Left lung (tissue), 10 donors: ENCODE data around the gene PPFIA2. TPM values are rescaled to one million over a fixed set of nuclear protein-coding genes. Genes with fewer than 3 reads are reported as not detected.

Experiments
- ATAC-seq: fragments of 200-7000 bp; cut with Tn5 transposase; one replicate; pipeline ENCODE4 v1.9.1; 2020; ENCODE audit warnings: moderate library complexity
- DNase-seq, 4 donors: peaks; one replicate each; pipeline ENCODE4 v3.0.0-alpha.2; 2013 to 2020
- H3K27ac ChIP-seq, 2 donors: fragments of 200-600 bp; sonication (generic) in 1 of 2; one replicate each; pipeline versions ENCODE4 v1.5.0 to v1.8.0; 2020 to 2021
- H3K27me3 ChIP-seq, 2 donors: fragments of 200-600 bp; sonication (generic) in 1 of 2; one replicate each; pipeline versions ENCODE4 v1.5.0 to v1.8.0; 2020 to 2021
- H3K36me3 ChIP-seq, 2 donors: fragments of 200-600 bp; sonication (generic) in 1 of 2; one replicate each; pipeline versions ENCODE4 v1.5.0 to v1.8.0; 2020 to 2021
- H3K4me1 ChIP-seq, 2 donors: fragments of 200-600 bp; one replicate each; pipeline ENCODE4 v1.8.0; 2021
- H3K4me3 ChIP-seq, 2 donors: fragments of 200-600 bp; sonication (generic) in 1 of 2; one replicate each; pipeline versions ENCODE4 v1.5.0 to v1.8.0; 2020 to 2021; ENCODE audit warnings: mild to moderate bottlenecking in 1 of 2
- H3K9me3 ChIP-seq, 2 donors: fragments of 200-600 bp; sonication (generic) in 1 of 2; one replicate each; pipeline versions ENCODE4 v1.5.0 to v1.8.0; 2020 to 2021
- CTCF ChIP-seq, 2 donors: fragments of 200-600 bp; sonication (generic) in 1 of 2; IDR thresholded peaks; one replicate each; pipeline versions ENCODE4 v1.5.0 to v1.8.0; 2021; ENCODE audit warnings: antibody characterized with exemption in 2 of 2
- intact Hi-C, 2 donors: fragments of 100-400 bp; cut with DNase I; formaldehyde crosslinking; loops; one replicate each; pipeline versions ENCODE4 v1.11.2 to v1.14.2; 2022
- polyA plus RNA-seq, 6 donors: library from polyadenylated mRNA; unstranded; fragments of 120-200 nt; gene quantifications; one replicate each; pipeline ENCODE4 v1.2.1, GENCODE V29; 2013; ENCODE audit not compliant: insufficient read length in 6 of 6
- total RNA-seq, 2 donors: library from RNA; stranded (reverse); fragmentation: NEBNext Ultra II Directional; extraction: Animal tissue kit (Norgen Biotek cat#: 25700); gene quantifications; one replicate each; pipeline ENCODE4 v1.2.1, GENCODE V29; 2021
- donor health status: DM: no; HTN: yes; CAD: no.
- donor health status: DM: no; HTN: no; CAD: no.

The PPFIA2 gene
- total and polyA plus RNA-seq, 8 donors: 1.1 to 3.5 (median 1.9) TPM

- ATAC-seq (no peak), DNase-seq (no peak)
- H3K27ac ChIP-seq: no peak overlapping the region
- H3K9me3 ChIP-seq: no peaks in the 10 kb centered on the region
- intact Hi-C loops: no loop called here
- no peak for TF ChIP-seq CTCF (IDR thresholded peaks at IDR 0.05)
- H3K4me1 ChIP-seq: no peaks in the 10 kb centered on the region
- no peaks in the 10 kb centered on the region for H3K36me3 ChIP-seq
- no peak overlapping the region for H3K4me3 ChIP-seq
- no peaks in the 10 kb centered on the region for H3K27me3 ChIP-seq
These were observed 319.8 kb downstream of the PPFIA2 start for GRCh38 chr12:81439344-81439743.

- no peak for DNase-seq
- Histone ChIP-seq H3K36me3 (no peaks in the 10 kb centered on the region), H3K27me3 (no peaks in the 10 kb centered on the region), H3K4me1 (no peaks in the 10 kb centered on the region), H3K9me3 (peaks cover 0 to 21% of the 10 kb centered on the region in 2 donors), H3K27ac (no peak overlapping the region), H3K4me3 (no peak overlapping the region)
- no peak for ATAC-seq
- no peak for TF ChIP-seq CTCF (IDR thresholded peaks at IDR 0.05)
- intact Hi-C loops: no loop called here
These were observed 342.1 kb downstream of the PPFIA2 start for GRCh38 chr12:81417056-81417455.

GRCh38 chr12:81416571-81416970 lies 342.6 kb downstream of the PPFIA2 start:
- Histone ChIP-seq H3K36me3 (no peaks in the 10 kb centered on the region), H3K9me3 (peaks cover 0 to 18% of the 10 kb centered on the region in 2 donors), H3K4me3 (no peak overlapping the region), H3K27ac (no peak overlapping the region), H3K27me3 (no peaks in the 10 kb centered on the region), H3K4me1 (no peaks in the 10 kb centered on the region)
- DNase-seq (no peak), ATAC-seq (no peak)
- intact Hi-C loops: no loop called here
- TF ChIP-seq CTCF (IDR thresholded peaks at IDR 0.05): no peak

- H3K36me3 ChIP-seq: no peaks in the 10 kb centered on the region
- no peak for DNase-seq
These were observed 344.7 kb downstream of the PPFIA2 start for GRCh38 chr12:81414441-81414840.

GRCh38 chr12:81412940-81413339 lies 346.2 kb downstream of the PPFIA2 start:
- intact Hi-C loops: no loop called here
- Histone ChIP-seq H3K36me3 (no peaks in the 10 kb centered on the region), H3K4me1 (no peaks in the 10 kb centered on the region), H3K27me3 (no peaks in the 10 kb centered on the region), H3K27ac (no peak overlapping the region), H3K4me3 (no peak overlapping the region), H3K9me3 (no peaks in the 10 kb centered on the region)
- ATAC-seq (no peak), DNase-seq (no peak)
- no peak for TF ChIP-seq CTCF (IDR thresholded peaks at IDR 0.05)

More at GRCh38 chr12:81414441-81414840, 344.7 kb downstream of the PPFIA2 start:
- Histone ChIP-seq H3K4me3 (no peak overlapping the region), H3K27ac (no peak overlapping the region), H3K27me3 (no peaks in the 10 kb centered on the region), H3K4me1 (no peaks in the 10 kb centered on the region), H3K9me3 (no peaks in the 10 kb centered on the region)
- no peak for ATAC-seq
- intact Hi-C loops: no loop called here
- no peak for TF ChIP-seq CTCF (IDR thresholded peaks at IDR 0.05)
